Ascending aorta (tissue), 2 donors: ENCODE measurements around the gene ULK4. TPM values are rescaled to one million over a fixed set of nuclear protein-coding genes. Genes with fewer than 3 reads are reported as not detected.

ENCODE experiments used
- DNase-seq, 2 donors: peaks; one replicate each; pipeline ENCODE4 v3.0.0-alpha.2; 2019; ENCODE audit warnings: low spot score in 2 of 2
- H3K27ac ChIP-seq, 2 donors: fragments of 200-600 bp; sonication (generic); one replicate each; pipeline ENCODE4 v1.5.1; 2016 to 2017; ENCODE audit warnings: mild to moderate bottlenecking in 1 of 2
- H3K27me3 ChIP-seq: fragments of 200-600 bp; sonication (generic); one replicate; pipeline ENCODE4 v1.5.1; 2017
- H3K36me3 ChIP-seq, 2 donors: fragments of 200-600 bp; sonication (generic); one replicate each; pipeline ENCODE4 v1.5.1; 2016
- H3K4me1 ChIP-seq, 2 donors: fragments of 200-600 bp; sonication (generic); one replicate each; pipeline ENCODE4 v1.5.1; 2016 to 2017; ENCODE audit warnings: mild to moderate bottlenecking in 1 of 2
- H3K4me3 ChIP-seq, 2 donors: fragments of 200-600 bp; sonication (generic); one replicate each; pipeline ENCODE4 v1.5.1; 2016 to 2017; ENCODE audit warnings: mild to moderate bottlenecking in 1 of 2
- H3K9me3 ChIP-seq, 2 donors: fragments of 200-600 bp; sonication (generic); one replicate each; pipeline ENCODE4 v1.5.1; 2016
- intact Hi-C: fragments of 100-400 bp; cut with DNase I; formaldehyde crosslinking; loops from one replicate; pipeline ENCODE4 v1.15.1; 2023
- total RNA-seq: library from RNA; depleted of rRNA; stranded (reverse); fragments of >200 nt; gene quantifications from one replicate; pipeline ENCODE4 v1.1.0, GENCODE V29; 2016
- TF ChIP-seq, protein P1 (sequence below), 3 experiments: fragments of 200-600 bp in 2 of 3; fragments of 450-650 bp in 1 of 3; sonication (generic) in 2 of 3; IDR thresholded peaks; one replicate each; pipeline ENCODE4 v1.5.1; 2016 to 2019; ENCODE audit warnings: antibody characterized with exemption in 3 of 3, mild to moderate bottlenecking in 1 of 3, moderate library complexity in 1 of 3

The ULK4 gene
- total RNA-seq, 1 donor from 2014 or later, result 4.2 TPM

DNA sequence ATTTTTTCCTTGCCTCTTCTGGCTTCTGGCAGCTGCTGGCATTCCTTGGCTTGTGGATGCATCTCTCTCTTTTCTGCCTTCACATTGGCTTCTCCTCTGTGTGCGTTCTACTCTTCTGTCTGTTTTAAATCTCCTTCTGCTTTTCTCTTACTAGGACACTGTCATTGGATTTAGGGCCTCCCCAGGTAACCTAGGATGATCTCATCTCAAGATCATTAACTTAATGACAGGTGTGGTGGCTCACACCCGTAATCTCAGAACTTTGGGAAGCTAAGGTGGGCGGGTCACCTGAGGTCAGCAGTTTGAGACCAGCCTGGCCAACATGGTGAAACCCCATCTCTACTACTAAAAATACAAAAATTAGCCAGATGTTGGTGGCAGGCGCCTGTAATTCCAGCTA lies 40.9 kb upstream of the ULK4 start:
- Histone ChIP-seq H3K4me1 (peaks cover 5 to 9% of the 10 kb centered on the region in 2 donors), H3K36me3 (no peaks in the 10 kb centered on the region), H3K27me3 (no peaks in the 10 kb centered on the region), H3K9me3 (no peaks in the 10 kb centered on the region), H3K27ac (no peak overlapping the region), H3K4me3 (no peak overlapping the region)
- no peak for DNase-seq
- TF ChIP-seq, protein P1, sequence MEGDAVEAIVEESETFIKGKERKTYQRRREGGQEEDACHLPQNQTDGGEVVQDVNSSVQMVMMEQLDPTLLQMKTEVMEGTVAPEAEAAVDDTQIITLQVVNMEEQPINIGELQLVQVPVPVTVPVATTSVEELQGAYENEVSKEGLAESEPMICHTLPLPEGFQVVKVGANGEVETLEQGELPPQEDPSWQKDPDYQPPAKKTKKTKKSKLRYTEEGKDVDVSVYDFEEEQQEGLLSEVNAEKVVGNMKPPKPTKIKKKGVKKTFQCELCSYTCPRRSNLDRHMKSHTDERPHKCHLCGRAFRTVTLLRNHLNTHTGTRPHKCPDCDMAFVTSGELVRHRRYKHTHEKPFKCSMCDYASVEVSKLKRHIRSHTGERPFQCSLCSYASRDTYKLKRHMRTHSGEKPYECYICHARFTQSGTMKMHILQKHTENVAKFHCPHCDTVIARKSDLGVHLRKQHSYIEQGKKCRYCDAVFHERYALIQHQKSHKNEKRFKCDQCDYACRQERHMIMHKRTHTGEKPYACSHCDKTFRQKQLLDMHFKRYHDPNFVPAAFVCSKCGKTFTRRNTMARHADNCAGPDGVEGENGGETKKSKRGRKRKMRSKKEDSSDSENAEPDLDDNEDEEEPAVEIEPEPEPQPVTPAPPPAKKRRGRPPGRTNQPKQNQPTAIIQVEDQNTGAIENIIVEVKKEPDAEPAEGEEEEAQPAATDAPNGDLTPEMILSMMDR (IDR thresholded peaks at IDR 0.05), result no peak
- intact Hi-C loops, result no loop called here

DNA sequence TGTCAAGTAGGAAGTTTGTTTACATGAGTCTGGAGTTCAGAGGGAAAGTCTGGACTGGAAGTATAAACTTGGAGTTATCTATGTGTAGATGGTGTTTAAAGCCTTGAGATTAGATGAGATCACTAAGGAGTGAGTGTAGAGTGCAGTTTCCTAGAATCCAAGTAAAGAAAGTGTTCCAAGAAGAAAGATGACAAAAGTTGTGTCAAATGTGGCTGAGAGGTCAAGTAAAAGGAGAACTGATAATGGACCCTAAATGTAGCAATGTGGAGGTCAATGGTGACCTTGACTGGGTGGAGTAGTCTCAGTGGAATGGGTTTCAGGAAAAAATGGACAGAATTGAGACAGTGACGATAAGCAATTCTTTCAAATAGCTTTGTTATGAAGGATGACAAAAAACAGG lies 39.9 kb upstream of the ULK4 start:
- intact Hi-C loops, result no loop called here
- DNase-seq, result no peak

DNA sequence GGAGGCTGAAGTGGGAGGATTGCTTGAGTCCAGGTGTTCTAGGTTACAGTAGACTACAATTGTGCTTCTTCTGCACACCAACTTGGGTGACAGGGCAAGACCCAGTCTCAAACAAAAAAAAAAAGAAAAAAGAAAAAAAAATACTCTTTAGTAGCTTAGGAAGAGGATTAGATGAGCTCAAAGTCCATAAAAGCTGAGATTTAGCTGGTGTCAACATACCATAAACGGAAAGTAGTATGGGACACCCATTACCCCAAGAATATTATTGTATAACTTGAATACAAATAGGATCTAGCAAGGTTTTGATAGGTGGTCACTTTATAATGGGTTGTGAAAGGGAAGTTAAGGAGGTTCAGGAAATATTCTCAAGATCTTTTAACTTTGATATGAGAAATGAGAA lies 38.0 kb upstream of the ULK4 start:
- TF ChIP-seq, protein P1 (IDR thresholded peaks at IDR 0.05), result no peak
- Histone ChIP-seq H3K27me3 (no peaks in the 10 kb centered on the region), H3K4me3 (no peak overlapping the region), H3K27ac (no peak overlapping the region), H3K4me1 (peaks cover 7 to 17% of the 10 kb centered on the region in 2 donors), H3K36me3 (no peaks in the 10 kb centered on the region), H3K9me3 (no peaks in the 10 kb centered on the region)
- intact Hi-C loops, result loop anchor here (5.0 kb wide), 1 partner anchor 38 kb away; the partner anchor contains the start of gene ULK4
- no peak for DNase-seq

More for the DNA sequence above, 39.9 kb upstream of the ULK4 start:
- Histone ChIP-seq H3K4me3 (no peak overlapping the region), H3K36me3 (no peaks in the 10 kb centered on the region), H3K27me3 (no peaks in the 10 kb centered on the region), H3K4me1 (peaks cover 7 to 17% of the 10 kb centered on the region in 2 donors), H3K9me3 (no peaks in the 10 kb centered on the region), H3K27ac (no peak overlapping the region)
- TF ChIP-seq, protein P1 (IDR thresholded peaks at IDR 0.05), result no peak

DNA sequence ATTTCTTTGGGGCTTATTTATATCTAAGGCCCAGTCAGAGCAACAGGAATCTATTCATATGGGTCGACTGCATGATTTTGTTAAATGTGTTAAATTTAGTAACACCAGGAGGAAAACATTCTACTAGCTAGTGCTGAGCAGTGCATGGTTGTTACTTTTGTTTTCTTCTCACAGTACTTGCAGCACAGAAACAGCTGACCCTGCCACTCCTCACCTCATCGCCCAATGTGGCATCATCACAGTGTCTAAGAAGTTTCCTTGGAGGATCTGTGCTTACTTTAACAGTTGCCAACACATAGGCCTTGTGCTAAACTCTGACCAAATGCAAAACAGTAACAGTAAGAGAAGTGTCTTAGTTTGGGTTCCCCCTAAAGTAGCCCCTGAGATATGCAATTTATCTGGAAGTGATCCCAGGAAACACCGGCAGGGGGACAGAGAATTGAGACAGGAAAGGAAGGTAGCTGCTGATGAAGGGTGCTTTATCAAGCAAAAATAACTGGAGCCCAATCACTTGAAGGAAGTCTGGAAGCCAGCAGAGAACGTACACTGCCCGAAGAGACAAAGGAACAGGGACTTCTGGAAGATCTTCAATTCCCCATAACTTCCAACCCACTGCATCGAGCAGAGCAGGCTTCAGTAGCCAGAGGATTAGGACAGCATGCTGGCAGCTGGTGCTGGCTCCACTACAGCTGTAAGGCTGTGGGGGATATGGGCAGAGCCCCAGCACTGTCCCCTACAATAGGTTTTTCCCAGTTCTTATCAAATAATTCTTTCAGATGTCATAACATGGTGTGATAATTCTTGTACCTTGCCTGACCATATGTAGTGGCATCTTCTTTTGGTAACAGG lies 36.0 kb upstream of the ULK4 start:
- Histone ChIP-seq H3K4me3 (peak overlapping the region in 1 of 2 donors; percentile 15), H3K9me3 (no peaks in the 10 kb centered on the region), H3K36me3 (no peaks in the 10 kb centered on the region), H3K27me3 (no peaks in the 10 kb centered on the region), H3K27ac (peak overlapping the region; percentile 38 to 67), H3K4me1 (peaks cover 7 to 17% of the 10 kb centered on the region in 2 donors)
- TF ChIP-seq, protein P1 (IDR thresholded peaks at IDR 0.05), result peak in 1 of 3 experiments; percentile 38
- no peak for DNase-seq
- intact Hi-C loops, result loop anchor here (5.0 kb wide), 1 partner anchor 36 kb away; the partner anchor contains the start of gene ULK4

DNA sequence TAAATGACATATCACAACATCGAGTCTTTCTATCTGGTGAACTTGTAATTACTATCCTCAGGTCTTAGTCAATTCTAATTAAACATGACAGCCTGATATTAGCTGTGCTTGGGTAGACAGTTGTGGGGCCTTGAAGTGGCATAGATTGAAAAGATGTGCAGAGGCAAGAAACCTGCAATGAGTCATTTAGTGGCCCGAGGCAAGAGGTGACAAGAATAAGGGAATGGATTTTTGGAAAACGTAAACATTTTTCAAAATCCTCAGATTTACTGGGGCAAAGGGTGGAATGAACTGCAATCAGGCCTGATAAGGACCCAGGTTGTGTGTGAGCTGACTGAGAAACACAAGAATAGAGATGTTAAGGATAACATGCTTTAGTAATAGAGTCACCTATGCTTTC lies 29.5 kb upstream of the ULK4 start:
- TF ChIP-seq, protein P1 (IDR thresholded peaks at IDR 0.05), result no peak
- Histone ChIP-seq H3K27ac (no peak overlapping the region), H3K4me1 (no peaks in the 10 kb centered on the region), H3K27me3 (no peaks in the 10 kb centered on the region), H3K36me3 (no peaks in the 10 kb centered on the region), H3K9me3 (no peaks in the 10 kb centered on the region), H3K4me3 (no peak overlapping the region)
- intact Hi-C loops, result no loop called here
- DNase-seq, result no peak
